GM23338 (cell line): ENCODE results near the gene GPR26. TPM values are rescaled to one million over a fixed set of nuclear protein-coding genes. Genes with fewer than 3 reads are reported as not detected.

Experiments used
- ATAC-seq: fragments of 200-7000 bp; cut with Tn5 transposase; 3 replicates; pipeline ENCODE4 v1.9.1; 2020
- DNase-seq: peaks from one replicate; pipeline ENCODE4 v3.0.0-alpha.2; 2015; ENCODE audit warnings: low spot score
- H2AFZ ChIP-seq: fragments of 200-600 bp; sonication (generic); 2 replicates; pipeline ENCODE4 v1.8.0; 2016; ENCODE audit warnings: antibody characterized with exemption, mild to moderate bottlenecking, moderate library complexity
- H3F3A ChIP-seq: fragments of 200-600 bp; sonication (generic); replicated peaks from 2 replicates; pipeline ENCODE4 v1.8.0; 2017; ENCODE audit warnings: antibody characterized with exemption, mixed run types, low read depth
- H3K27ac ChIP-seq: fragments of 200-600 bp; sonication (generic); 2 replicates; pipeline ENCODE4 v1.6.1; 2016; ENCODE audit warnings: low read depth
- H3K27me3 ChIP-seq: fragments of 200-600 bp; sonication (generic); 2 replicates; pipeline ENCODE4 v1.8.0; 2016; ENCODE audit warnings: mild to moderate bottlenecking, mixed run types, moderate library complexity; ENCODE audit not compliant: insufficient read depth
- H3K36me3 ChIP-seq: fragments of 200-600 bp; sonication (generic); 2 replicates; pipeline ENCODE4 v1.8.0; 2016; ENCODE audit warnings: mild to moderate bottlenecking; ENCODE audit not compliant: insufficient read depth
- H3K4me1 ChIP-seq: fragments of 200-600 bp; sonication (generic); 2 replicates; pipeline ENCODE4 v1.8.0; 2016; ENCODE audit warnings: mild to moderate bottlenecking, moderate library complexity; ENCODE audit not compliant: insufficient read depth
- H3K4me2 ChIP-seq: fragments of 200-600 bp; sonication (generic); 2 replicates; pipeline ENCODE4 v1.7.1; 2017; ENCODE audit warnings: mixed run types
- H3K4me3 ChIP-seq: fragments of 200-600 bp; sonication (generic); 2 replicates; pipeline ENCODE4 v1.6.1; 2016; ENCODE audit warnings: mixed run types
- H3K79me2 ChIP-seq: fragments of 200-600 bp; sonication (generic); replicated peaks from 2 replicates; pipeline ENCODE4 v1.8.0; 2017; ENCODE audit warnings: mild to moderate bottlenecking; ENCODE audit not compliant: insufficient read depth
- H3K9me2 ChIP-seq: fragments of 200-600 bp; sonication (generic); 2 replicates; pipeline ENCODE4 v1.8.0; 2017; ENCODE audit not compliant: insufficient read depth
- H4K20me1 ChIP-seq: fragments of 200-600 bp; sonication (generic); replicated peaks from 2 replicates; pipeline ENCODE4 v1.8.0; 2017; ENCODE audit warnings: mild to moderate bottlenecking; ENCODE audit not compliant: insufficient read depth
- H3K27ac Mint-ChIP-seq: 2 replicates; pipeline ENCODE4 v1.8.0; 2020; ENCODE audit warnings: inconsistent platforms, mild to moderate bottlenecking, moderate library complexity, mixed read lengths
- H3K27me3 Mint-ChIP-seq: 3 replicates; pipeline ENCODE4 v1.8.0; 2022; ENCODE audit warnings: low read depth, mild to moderate bottlenecking, moderate library complexity, mixed read lengths, inconsistent platforms; ENCODE audit not compliant: insufficient read depth, poor library complexity
- H3K36me3 Mint-ChIP-seq: 3 replicates; pipeline ENCODE4 v1.8.0; 2021; ENCODE audit warnings: low read depth, mild to moderate bottlenecking, inconsistent platforms, moderate library complexity, mixed read lengths
- H3K4me1 Mint-ChIP-seq: 3 replicates; pipeline ENCODE4 v1.8.0; 2020; ENCODE audit warnings: mild to moderate bottlenecking, inconsistent platforms, mixed read lengths
- H3K4me3 Mint-ChIP-seq: 3 replicates; pipeline ENCODE4 v1.8.0; 2021; ENCODE audit warnings: moderate library complexity, mild to moderate bottlenecking, inconsistent platforms, mixed read lengths
- H3K9me3 Mint-ChIP-seq: 3 replicates; pipeline ENCODE4 v1.8.0; 2020; ENCODE audit warnings: moderate library complexity, mild to moderate bottlenecking, inconsistent platforms, mixed read lengths
- CREB1 ChIP-seq: fragments of 250-450 bp; sonication (Bioruptor Pico); IDR thresholded peaks from 2 replicates; pipeline ENCODE4 v1.5.0; 2020; ENCODE audit warnings: low read depth, mild to moderate bottlenecking, moderate library complexity
- EZH2 ChIP-seq: fragments of 200-600 bp; sonication (generic); IDR thresholded peaks from one replicate; pipeline ENCODE4 v1.8.0; 2017; ENCODE audit warnings: antibody characterized with exemption, mild to moderate bottlenecking, low read depth; ENCODE audit not compliant: unreplicated experiment
- EZH2phosphoT487 ChIP-seq: fragments of 200-600 bp; sonication (generic); IDR thresholded peaks from one replicate; pipeline ENCODE4 v1.8.1; 2018; ENCODE audit warnings: antibody characterized with exemption; ENCODE audit not compliant: unreplicated experiment
- JUNB ChIP-seq: IDR thresholded peaks from one replicate; pipeline ENCODE4 v1.6.1; 2016; ENCODE audit warnings: antibody characterized with exemption; ENCODE audit not compliant: unreplicated experiment
- NANOG ChIP-seq: IDR thresholded peaks from 2 replicates; pipeline ENCODE4 v1.6.1; 2016; ENCODE audit warnings: antibody characterized with exemption, borderline replicate concordance
- POLR2AphosphoS5 ChIP-seq: IDR thresholded peaks from 2 replicates; pipeline ENCODE4 v1.6.1; 2016; ENCODE audit warnings: antibody characterized with exemption, low read depth
- STAT1 ChIP-seq: IDR thresholded peaks from one replicate; pipeline ENCODE4 v1.6.1; 2016; ENCODE audit warnings: antibody characterized with exemption; ENCODE audit not compliant: unreplicated experiment
- ZNF114 ChIP-seq: fragments of 250-450 bp; sonication (Bioruptor Pico); IDR thresholded peaks from 2 replicates; pipeline ENCODE4 v1.5.0; 2020; ENCODE audit warnings: mild to moderate bottlenecking, moderate library complexity
- ZNF331 ChIP-seq: fragments of 250-450 bp; sonication (Bioruptor Pico); IDR thresholded peaks from 2 replicates; pipeline ENCODE4 v1.5.0; 2020; ENCODE audit warnings: low read depth, mild to moderate bottlenecking, moderate library complexity
- polyA plus RNA-seq: library from polyadenylated mRNA; unstranded; fragments of >200 nt; fragmentation: Nextera tagmentation; extraction: Ambion mirVana; gene quantifications from 2 replicates; pipeline ENCODE4 v1.2.1, GENCODE V29; 2016
- total RNA-seq: library from RNA; depleted of rRNA; stranded (reverse); fragments of >200 nt; shearing (Covaris generic); gene quantifications from 2 replicates; pipeline ENCODE4 v1.2.3, GENCODE V29; 2014
- TF ChIP-seq, protein P1 (sequence below): IDR thresholded peaks from one replicate; pipeline ENCODE4 v1.6.1; 2018; ENCODE audit warnings: antibody characterized with exemption; ENCODE audit not compliant: unreplicated experiment
- TF ChIP-seq, protein P2 (sequence below): IDR thresholded peaks from 2 replicates; pipeline ENCODE4 v1.6.1; 2016; ENCODE audit warnings: antibody characterized with exemption
- TF ChIP-seq, protein P3 (sequence below): fragments of 250-450 bp; sonication (Bioruptor Pico); IDR thresholded peaks from 2 replicates; pipeline ENCODE4 v1.5.0; 2020; ENCODE audit warnings: mild to moderate bottlenecking, moderate library complexity
- TF ChIP-seq, protein P4 (sequence below), 2 experiments: fragments of 200-600 bp in 1 of 2; sonication (generic) in 1 of 2; conservative IDR thresholded peaks; 2 replicates each; pipeline versions ENCODE4 v1.5.1 to v1.6.1; 2016 to 2017; ENCODE audit warnings: antibody characterized with exemption in 2 of 2, low read depth in 2 of 2, mild to moderate bottlenecking in 2 of 2, moderate library complexity in 1 of 2

Gene GPR26
- total and polyA plus RNA-seq, 2 experiments from 2014 or later = 0.06 to 0.07 TPM

DNA sequence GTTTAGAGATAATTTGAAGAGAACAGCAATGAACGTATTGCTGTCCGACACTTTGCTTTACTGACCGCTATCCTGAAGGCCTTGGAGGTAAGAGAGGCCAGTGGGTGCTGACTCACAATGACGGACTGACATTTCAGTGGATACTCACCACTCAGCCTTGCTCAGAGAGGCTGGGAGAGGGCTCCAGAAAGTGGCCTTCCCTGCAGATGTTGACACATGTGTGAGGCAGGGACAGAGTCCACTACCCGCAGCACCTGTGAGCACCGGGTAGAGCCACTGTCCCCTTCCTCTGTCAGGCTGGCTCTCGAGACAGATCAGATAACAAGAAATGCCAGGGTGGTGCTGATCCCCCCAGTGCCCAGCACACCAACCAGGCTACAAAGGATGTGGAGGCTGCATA, 75.0 kb downstream of the GPR26 start:
- no peaks in the 10 kb centered on the region for H4K20me1 ChIP-seq
- ATAC-seq (no peak), DNase-seq (no peak)
- no peak overlapping the region for H2AFZ ChIP-seq
- peaks cover 2% of the 10 kb centered on the region; the same call in 1 of the 2 replicates for H3K4me1 ChIP-seq
- Mint-ChIP-seq H3K27ac (no peak overlapping the region), H3K4me1 (peaks cover 8% of the 10 kb centered on the region), H3K36me3 (no peaks in the 10 kb centered on the region), H3K4me3 (no peak overlapping the region), H3K27me3 (no peaks in the 10 kb centered on the region), H3K9me3 (no peaks in the 10 kb centered on the region)
- TF ChIP-seq, protein P1, sequence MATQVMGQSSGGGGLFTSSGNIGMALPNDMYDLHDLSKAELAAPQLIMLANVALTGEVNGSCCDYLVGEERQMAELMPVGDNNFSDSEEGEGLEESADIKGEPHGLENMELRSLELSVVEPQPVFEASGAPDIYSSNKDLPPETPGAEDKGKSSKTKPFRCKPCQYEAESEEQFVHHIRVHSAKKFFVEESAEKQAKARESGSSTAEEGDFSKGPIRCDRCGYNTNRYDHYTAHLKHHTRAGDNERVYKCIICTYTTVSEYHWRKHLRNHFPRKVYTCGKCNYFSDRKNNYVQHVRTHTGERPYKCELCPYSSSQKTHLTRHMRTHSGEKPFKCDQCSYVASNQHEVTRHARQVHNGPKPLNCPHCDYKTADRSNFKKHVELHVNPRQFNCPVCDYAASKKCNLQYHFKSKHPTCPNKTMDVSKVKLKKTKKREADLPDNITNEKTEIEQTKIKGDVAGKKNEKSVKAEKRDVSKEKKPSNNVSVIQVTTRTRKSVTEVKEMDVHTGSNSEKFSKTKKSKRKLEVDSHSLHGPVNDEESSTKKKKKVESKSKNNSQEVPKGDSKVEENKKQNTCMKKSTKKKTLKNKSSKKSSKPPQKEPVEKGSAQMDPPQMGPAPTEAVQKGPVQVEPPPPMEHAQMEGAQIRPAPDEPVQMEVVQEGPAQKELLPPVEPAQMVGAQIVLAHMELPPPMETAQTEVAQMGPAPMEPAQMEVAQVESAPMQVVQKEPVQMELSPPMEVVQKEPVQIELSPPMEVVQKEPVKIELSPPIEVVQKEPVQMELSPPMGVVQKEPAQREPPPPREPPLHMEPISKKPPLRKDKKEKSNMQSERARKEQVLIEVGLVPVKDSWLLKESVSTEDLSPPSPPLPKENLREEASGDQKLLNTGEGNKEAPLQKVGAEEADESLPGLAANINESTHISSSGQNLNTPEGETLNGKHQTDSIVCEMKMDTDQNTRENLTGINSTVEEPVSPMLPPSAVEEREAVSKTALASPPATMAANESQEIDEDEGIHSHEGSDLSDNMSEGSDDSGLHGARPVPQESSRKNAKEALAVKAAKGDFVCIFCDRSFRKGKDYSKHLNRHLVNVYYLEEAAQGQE = no peak
- TF ChIP-seq, protein P2, sequence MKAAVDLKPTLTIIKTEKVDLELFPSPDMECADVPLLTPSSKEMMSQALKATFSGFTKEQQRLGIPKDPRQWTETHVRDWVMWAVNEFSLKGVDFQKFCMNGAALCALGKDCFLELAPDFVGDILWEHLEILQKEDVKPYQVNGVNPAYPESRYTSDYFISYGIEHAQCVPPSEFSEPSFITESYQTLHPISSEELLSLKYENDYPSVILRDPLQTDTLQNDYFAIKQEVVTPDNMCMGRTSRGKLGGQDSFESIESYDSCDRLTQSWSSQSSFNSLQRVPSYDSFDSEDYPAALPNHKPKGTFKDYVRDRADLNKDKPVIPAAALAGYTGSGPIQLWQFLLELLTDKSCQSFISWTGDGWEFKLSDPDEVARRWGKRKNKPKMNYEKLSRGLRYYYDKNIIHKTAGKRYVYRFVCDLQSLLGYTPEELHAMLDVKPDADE = no peak
- TF ChIP-seq, protein P3, sequence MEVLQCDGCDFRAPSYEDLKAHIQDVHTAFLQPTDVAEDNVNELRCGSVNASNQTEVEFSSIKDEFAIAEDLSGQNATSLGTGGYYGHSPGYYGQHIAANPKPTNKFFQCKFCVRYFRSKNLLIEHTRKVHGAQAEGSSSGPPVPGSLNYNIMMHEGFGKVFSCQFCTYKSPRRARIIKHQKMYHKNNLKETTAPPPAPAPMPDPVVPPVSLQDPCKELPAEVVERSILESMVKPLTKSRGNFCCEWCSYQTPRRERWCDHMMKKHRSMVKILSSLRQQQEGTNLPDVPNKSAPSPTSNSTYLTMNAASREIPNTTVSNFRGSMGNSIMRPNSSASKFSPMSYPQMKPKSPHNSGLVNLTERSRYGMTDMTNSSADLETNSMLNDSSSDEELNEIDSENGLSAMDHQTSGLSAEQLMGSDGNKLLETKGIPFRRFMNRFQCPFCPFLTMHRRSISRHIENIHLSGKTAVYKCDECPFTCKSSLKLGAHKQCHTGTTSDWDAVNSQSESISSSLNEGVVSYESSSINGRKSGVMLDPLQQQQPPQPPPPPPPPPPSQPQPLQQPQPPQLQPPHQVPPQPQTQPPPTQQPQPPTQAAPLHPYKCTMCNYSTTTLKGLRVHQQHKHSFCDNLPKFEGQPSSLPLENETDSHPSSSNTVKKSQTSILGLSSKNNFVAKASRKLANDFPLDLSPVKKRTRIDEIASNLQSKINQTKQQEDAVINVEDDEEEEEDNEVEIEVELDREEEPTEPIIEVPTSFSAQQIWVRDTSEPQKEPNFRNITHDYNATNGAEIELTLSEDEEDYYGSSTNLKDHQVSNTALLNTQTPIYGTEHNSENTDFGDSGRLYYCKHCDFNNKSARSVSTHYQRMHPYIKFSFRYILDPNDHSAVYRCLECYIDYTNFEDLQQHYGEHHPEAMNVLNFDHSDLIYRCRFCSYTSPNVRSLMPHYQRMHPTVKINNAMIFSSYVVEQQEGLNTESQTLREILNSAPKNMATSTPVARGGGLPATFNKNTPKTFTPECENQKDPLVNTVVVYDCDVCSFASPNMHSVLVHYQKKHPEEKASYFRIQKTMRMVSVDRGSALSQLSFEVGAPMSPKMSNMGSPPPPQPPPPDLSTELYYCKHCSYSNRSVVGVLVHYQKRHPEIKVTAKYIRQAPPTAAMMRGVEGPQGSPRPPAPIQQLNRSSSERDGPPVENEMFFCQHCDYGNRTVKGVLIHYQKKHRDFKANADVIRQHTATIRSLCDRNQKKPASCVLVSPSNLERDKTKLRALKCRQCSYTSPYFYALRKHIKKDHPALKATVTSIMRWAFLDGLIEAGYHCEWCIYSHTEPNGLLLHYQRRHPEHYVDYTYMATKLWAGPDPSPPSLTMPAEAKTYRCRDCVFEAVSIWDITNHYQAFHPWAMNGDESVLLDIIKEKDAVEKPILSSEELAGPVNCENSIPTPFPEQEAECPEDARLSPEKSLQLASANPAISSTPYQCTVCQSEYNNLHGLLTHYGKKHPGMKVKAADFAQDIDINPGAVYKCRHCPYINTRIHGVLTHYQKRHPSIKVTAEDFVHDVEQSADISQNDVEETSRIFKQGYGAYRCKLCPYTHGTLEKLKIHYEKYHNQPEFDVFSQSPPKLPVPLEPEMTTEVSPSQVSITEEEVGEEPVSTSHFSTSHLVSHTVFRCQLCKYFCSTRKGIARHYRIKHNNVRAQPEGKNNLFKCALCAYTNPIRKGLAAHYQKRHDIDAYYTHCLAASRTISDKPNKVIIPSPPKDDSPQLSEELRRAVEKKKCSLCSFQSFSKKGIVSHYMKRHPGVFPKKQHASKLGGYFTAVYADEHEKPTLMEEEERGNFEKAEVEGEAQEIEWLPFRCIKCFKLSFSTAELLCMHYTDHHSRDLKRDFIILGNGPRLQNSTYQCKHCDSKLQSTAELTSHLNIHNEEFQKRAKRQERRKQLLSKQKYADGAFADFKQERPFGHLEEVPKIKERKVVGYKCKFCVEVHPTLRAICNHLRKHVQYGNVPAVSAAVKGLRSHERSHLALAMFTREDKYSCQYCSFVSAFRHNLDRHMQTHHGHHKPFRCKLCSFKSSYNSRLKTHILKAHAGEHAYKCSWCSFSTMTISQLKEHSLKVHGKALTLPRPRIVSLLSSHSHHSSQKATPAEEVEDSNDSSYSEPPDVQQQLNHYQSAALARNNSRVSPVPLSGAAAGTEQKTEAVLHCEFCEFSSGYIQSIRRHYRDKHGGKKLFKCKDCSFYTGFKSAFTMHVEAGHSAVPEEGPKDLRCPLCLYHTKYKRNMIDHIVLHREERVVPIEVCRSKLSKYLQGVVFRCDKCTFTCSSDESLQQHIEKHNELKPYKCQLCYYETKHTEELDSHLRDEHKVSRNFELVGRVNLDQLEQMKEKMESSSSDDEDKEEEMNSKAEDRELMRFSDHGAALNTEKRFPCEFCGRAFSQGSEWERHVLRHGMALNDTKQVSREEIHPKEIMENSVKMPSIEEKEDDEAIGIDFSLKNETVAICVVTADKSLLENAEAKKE (CRISPR knock-in tag) = no peak
- TF ChIP-seq ZNF114 (CRISPR knock-in tag) (no peak), STAT1 (no peak), JUNB (no peak), EZH2phosphoT487 (no peak), ZNF331 (CRISPR knock-in tag) (no peak), EZH2 (no peak), POLR2AphosphoS5 (no peak), CREB1 (CRISPR knock-in tag) (no peak), NANOG (no peak)
- TF ChIP-seq, protein P4, sequence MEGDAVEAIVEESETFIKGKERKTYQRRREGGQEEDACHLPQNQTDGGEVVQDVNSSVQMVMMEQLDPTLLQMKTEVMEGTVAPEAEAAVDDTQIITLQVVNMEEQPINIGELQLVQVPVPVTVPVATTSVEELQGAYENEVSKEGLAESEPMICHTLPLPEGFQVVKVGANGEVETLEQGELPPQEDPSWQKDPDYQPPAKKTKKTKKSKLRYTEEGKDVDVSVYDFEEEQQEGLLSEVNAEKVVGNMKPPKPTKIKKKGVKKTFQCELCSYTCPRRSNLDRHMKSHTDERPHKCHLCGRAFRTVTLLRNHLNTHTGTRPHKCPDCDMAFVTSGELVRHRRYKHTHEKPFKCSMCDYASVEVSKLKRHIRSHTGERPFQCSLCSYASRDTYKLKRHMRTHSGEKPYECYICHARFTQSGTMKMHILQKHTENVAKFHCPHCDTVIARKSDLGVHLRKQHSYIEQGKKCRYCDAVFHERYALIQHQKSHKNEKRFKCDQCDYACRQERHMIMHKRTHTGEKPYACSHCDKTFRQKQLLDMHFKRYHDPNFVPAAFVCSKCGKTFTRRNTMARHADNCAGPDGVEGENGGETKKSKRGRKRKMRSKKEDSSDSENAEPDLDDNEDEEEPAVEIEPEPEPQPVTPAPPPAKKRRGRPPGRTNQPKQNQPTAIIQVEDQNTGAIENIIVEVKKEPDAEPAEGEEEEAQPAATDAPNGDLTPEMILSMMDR (conservative IDR thresholded peaks at IDR 0.05; ENCODE audit: low read depth in 2 of 2) = no peak
- H3K27ac ChIP-seq = no peak overlapping the region
- no peak overlapping the region for H3K4me3 ChIP-seq
- H3K4me2 ChIP-seq = no peak overlapping the region
- no peaks in the 10 kb centered on the region for H3F3A ChIP-seq
- H3K27me3 ChIP-seq = no peaks in the 10 kb centered on the region
- H3K9me2 ChIP-seq = no peaks in the 10 kb centered on the region
- H3K36me3 ChIP-seq = no peaks in the 10 kb centered on the region
- no peaks in the 10 kb centered on the region for H3K79me2 ChIP-seq
